GM23248 (cell line): ENCODE results near the gene KIF13A. TPM values are rescaled to one million over a fixed set of nuclear protein-coding genes. Genes with fewer than 3 reads are reported as not detected.

Experiments
- DNase-seq: peaks from one replicate; pipeline ENCODE4 v3.0.0-alpha.2; 2015
- H2AFZ ChIP-seq: fragments of 200-600 bp; sonication (generic); 2 replicates; pipeline ENCODE4 v1.6.1; 2016; ENCODE audit warnings: antibody characterized with exemption
- H3F3A ChIP-seq: fragments of 200-600 bp; sonication (generic); 2 replicates; pipeline ENCODE4 v1.6.1; 2016; ENCODE audit warnings: mild to moderate bottlenecking, antibody characterized with exemption, mixed run types; ENCODE audit not compliant: insufficient read depth
- H3K27ac ChIP-seq: fragments of 200-600 bp; sonication (generic); 2 replicates; pipeline ENCODE4 v1.5.1; 2016; ENCODE audit warnings: mild to moderate bottlenecking
- H3K27me3 ChIP-seq: fragments of 200-600 bp; sonication (generic); replicated peaks from 2 replicates; pipeline ENCODE4 v1.6.1; 2016; ENCODE audit warnings: mild to moderate bottlenecking; ENCODE audit not compliant: insufficient read depth
- H3K36me3 ChIP-seq: fragments of 200-600 bp; sonication (generic); 2 replicates; pipeline ENCODE4 v1.6.1; 2016; ENCODE audit warnings: low read depth, mild to moderate bottlenecking
- H3K4me1 ChIP-seq: fragments of 200-600 bp; sonication (generic); 2 replicates; pipeline ENCODE4 v1.6.1; 2016; ENCODE audit warnings: mild to moderate bottlenecking; ENCODE audit not compliant: insufficient read depth
- H3K4me2 ChIP-seq: fragments of 200-600 bp; sonication (generic); one replicate; pipeline ENCODE4 v1.6.1; 2016; ENCODE audit warnings: mild to moderate bottlenecking; ENCODE audit not compliant: unreplicated experiment
- H3K4me3 ChIP-seq: fragments of 200-600 bp; sonication (generic); 2 replicates; pipeline ENCODE4 v1.5.1; 2016; ENCODE audit warnings: mild to moderate bottlenecking
- H3K79me2 ChIP-seq: fragments of 200-600 bp; sonication (generic); 2 replicates; pipeline ENCODE4 v1.6.1; 2016; ENCODE audit warnings: mild to moderate bottlenecking; ENCODE audit not compliant: insufficient read depth
- H3K9ac ChIP-seq: fragments of 200-600 bp; sonication (generic); 2 replicates; pipeline ENCODE4 v1.6.1; 2016; ENCODE audit warnings: mild to moderate bottlenecking
- H3K9me2 ChIP-seq: fragments of 200-600 bp; sonication (generic); 2 replicates; pipeline ENCODE4 v1.6.1; 2016; ENCODE audit warnings: mixed run types, mild to moderate bottlenecking, moderate library complexity; ENCODE audit not compliant: insufficient read depth
- H3K9me3 ChIP-seq: fragments of 200-600 bp; sonication (generic); one replicate; pipeline ENCODE4 v1.6.1; 2017; ENCODE audit warnings: low read depth
- H4K20me1 ChIP-seq: fragments of 200-600 bp; sonication (generic); 2 replicates; pipeline ENCODE4 v1.6.0; 2016; ENCODE audit not compliant: insufficient read depth
- EZH2 ChIP-seq: fragments of 200-600 bp; sonication (generic); IDR thresholded peaks from 2 replicates; pipeline ENCODE4 v1.6.1; 2018; ENCODE audit warnings: antibody characterized with exemption, mild to moderate bottlenecking; ENCODE audit not compliant: insufficient read depth, poor library complexity, severe bottlenecking
- EZH2phosphoT487 ChIP-seq: fragments of 200-600 bp; sonication (generic); IDR thresholded peaks from 2 replicates; pipeline ENCODE4 v1.6.1; 2018; ENCODE audit warnings: antibody characterized with exemption, moderate library complexity, mild to moderate bottlenecking, low read depth; ENCODE audit not compliant: insufficient read depth
- WGBS, 2 experiments: methylation state at CpG; one replicate each; pipeline ENCODE4 v1.1.6; 2015 to 2017; ENCODE audit warnings: low lambda C conversion rate in 2 of 2, low coverage in 1 of 2; ENCODE audit errors: missing lambda C conversion rate in 2 of 2; 5-methylcytosine and 5-hydroxymethylcytosine counted together
- in situ Hi-C: fragments of 300-500 bp; cut with MboI; formaldehyde crosslinking; loops from 2 replicates; pipeline ENCODE4 v1.15.0; 2020
- polyA plus RNA-seq: library from polyadenylated mRNA; unstranded; fragments of >200 nt; fragmentation: Nextera tagmentation; extraction: Ambion mirVana; gene quantifications from 2 replicates; pipeline ENCODE4 v1.2.1, GENCODE V29; 2016
- total RNA-seq: library from RNA; depleted of rRNA; stranded (reverse); fragments of >200 nt; shearing (Covaris generic); gene quantifications from 2 replicates; pipeline ENCODE4 v1.2.3, GENCODE V29; 2014

Gene KIF13A
- total and polyA plus RNA-seq, 2 experiments from 2014 or later, result 5.0 to 46.0 TPM

- Histone ChIP-seq H3K79me2 (peaks cover 96% of the 10 kb centered on the region), H3K9me2 (no peaks in the 10 kb centered on the region), H3K27ac (peak overlapping the region; percentile 76), H4K20me1 (peaks cover 3% of the 10 kb centered on the region; the same call in 1 of the 2 replicates), H3F3A (0 out of 2 replicates have a peak, but pooled peaks cover 3% of the 10 kb centered on the region), H3K36me3 (no peaks in the 10 kb centered on the region), H3K4me1 (peaks cover 30% of the 10 kb centered on the region), H3K27me3 (no peaks in the 10 kb centered on the region), H3K9me3 (no peaks in the 10 kb centered on the region), H3K4me3 (peak overlapping the region; percentile 10; the same call in 1 of the 2 replicates), H3K9ac (peak overlapping the region; percentile 66), H3K4me2 (peak overlapping the region; percentile 64), H2AFZ (no peak overlapping the region)
- DNase-seq, result no peak
- no peak for TF ChIP-seq EZH2
- no peak for TF ChIP-seq EZH2phosphoT487
- in situ Hi-C loops, result no loop called here
- 93 to 98% methylated on average over 2 of the region's 2 CpGs for WGBS, 2 experiments
These were observed 41.9 kb downstream of the KIF13A start for GRCh38 chr6:17945575-17945974.

GRCh38 chr6:17945111-17945510 is 42.3 kb downstream of the KIF13A start:
- peak overlapping the region; percentile 76 for H3K27ac ChIP-seq
- 6 to 11% methylated on average over 2 of the region's 2 CpGs for WGBS, 2 experiments

DNA sequence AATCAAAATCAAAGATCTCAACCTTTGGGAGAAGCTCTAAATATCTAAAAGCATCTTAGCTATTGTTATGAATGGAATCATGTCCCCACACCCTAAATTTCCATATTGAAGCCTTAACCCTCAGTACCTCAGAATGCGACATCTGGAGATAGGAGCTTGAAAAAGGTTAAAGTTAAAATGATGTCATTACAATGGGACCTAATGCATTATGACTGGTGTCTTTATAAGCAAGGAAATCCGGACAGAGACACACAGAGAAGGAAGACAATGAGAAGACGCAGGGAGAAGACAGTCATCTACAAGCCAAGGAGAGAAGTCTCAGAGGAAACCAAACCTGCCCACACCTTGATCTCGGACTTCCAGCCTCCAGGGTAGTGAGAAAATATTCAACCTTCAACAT is 46.1 kb downstream of the KIF13A start:
- Histone ChIP-seq H3K79me2 (peaks cover 96% of the 10 kb centered on the region), H2AFZ (no peak overlapping the region), H3K4me1 (peaks cover 36% of the 10 kb centered on the region), H3K36me3 (no peaks in the 10 kb centered on the region), H3K27ac (no peak overlapping the region), H4K20me1 (peaks cover 3% of the 10 kb centered on the region; the same call in 1 of the 2 replicates), H3K9me3 (no peaks in the 10 kb centered on the region), H3F3A (peaks cover 3% of the 10 kb centered on the region; the same call in 1 of the 2 replicates), H3K4me2 (no peak overlapping the region), H3K27me3 (no peaks in the 10 kb centered on the region), H3K4me3 (no peak overlapping the region), H3K9ac (no peak overlapping the region), H3K9me2 (no peaks in the 10 kb centered on the region)
- WGBS, 2 experiments, result 95 to 96% methylated on average over 4 of the region's 4 CpGs
- TF ChIP-seq EZH2, result no peak
- TF ChIP-seq EZH2phosphoT487, result no peak
- no peak for DNase-seq
- in situ Hi-C loops, result no loop called here

More at GRCh38 chr6:17945111-17945510, 42.3 kb downstream of the KIF13A start:
- no peaks in the 10 kb centered on the region for H3K27me3 ChIP-seq
- H3K9me2 ChIP-seq, result no peaks in the 10 kb centered on the region
- 0 out of 2 replicates have a peak, but pooled peaks cover 3% of the 10 kb centered on the region for H3F3A ChIP-seq
- in situ Hi-C loops, result no loop called here
- H3K36me3 ChIP-seq, result no peaks in the 10 kb centered on the region
- H3K9ac ChIP-seq, result peak overlapping the region; percentile 66
- peaks cover 96% of the 10 kb centered on the region for H3K79me2 ChIP-seq
- H3K4me1 ChIP-seq, result peaks cover 25% of the 10 kb centered on the region
- H4K20me1 ChIP-seq, result peaks cover 3% of the 10 kb centered on the region; the same call in 1 of the 2 replicates
- peak overlapping the region; percentile 64 for H3K4me2 ChIP-seq
- H3K4me3 ChIP-seq, result peak overlapping the region; percentile 10; the same call in 1 of the 2 replicates
- TF ChIP-seq EZH2phosphoT487 (no peak), EZH2 (no peak)
- H3K9me3 ChIP-seq, result no peaks in the 10 kb centered on the region
- peak; percentile 87 for DNase-seq
- no peak overlapping the region for H2AFZ ChIP-seq

GRCh38 chr6:17940151-17940792 is 47.2 kb downstream of the KIF13A start:
- no peak overlapping the region for H3K4me2 ChIP-seq
- H4K20me1 ChIP-seq, result peaks cover 3% of the 10 kb centered on the region; the same call in 1 of the 2 replicates
- peaks cover 3% of the 10 kb centered on the region; the same call in 1 of the 2 replicates for H3F3A ChIP-seq
- H3K9me3 ChIP-seq, result no peaks in the 10 kb centered on the region
- no peak for DNase-seq
- WGBS, 2 experiments, result 97% methylated on average over 6 of the region's 6 CpGs
- H3K9me2 ChIP-seq, result no peaks in the 10 kb centered on the region
- H3K79me2 ChIP-seq, result peaks cover 96% of the 10 kb centered on the region
- peaks cover 31% of the 10 kb centered on the region for H3K4me1 ChIP-seq
- no peak overlapping the region for H3K27ac ChIP-seq
- no peaks in the 10 kb centered on the region for H3K36me3 ChIP-seq
- H3K27me3 ChIP-seq, result no peaks in the 10 kb centered on the region
- no peak overlapping the region for H3K4me3 ChIP-seq
- in situ Hi-C loops, result no loop called here
- no peak overlapping the region for H3K9ac ChIP-seq
- TF ChIP-seq EZH2 (no peak), EZH2phosphoT487 (no peak)
- no peak overlapping the region for H2AFZ ChIP-seq
